Pancreas (tissue), 10 donors: ENCODE data around the gene CHID1. TPM values are rescaled to one million over a fixed set of nuclear protein-coding genes. Genes with fewer than 3 reads are reported as not detected.

Experiments
- ATAC-seq, 4 donors: fragments of 200-7000 bp; cut with Tn5 transposase; one replicate each; pipeline versions ENCODE4 v1.8.0 to v1.9.1; 2020; ENCODE audit warnings: mild to moderate bottlenecking in 4 of 4, moderate library complexity in 4 of 4
- DNase-seq, 6 donors: peaks; one replicate each; pipeline ENCODE4 v3.0.0-alpha.2; 2020
- FAIRE-seq: peaks from 2 replicates; lab custom pipeline; 2012; peaks lifted over from hg19 to GRCh38; lab: Jason Lieb, UNC
- H3K27ac ChIP-seq, 4 donors: fragments of 200-600 bp; sonication (generic); 1 replicate in 3 of 4; 2 replicates in 1 of 4; pipeline versions ENCODE4 v1.5.0 to v1.8.0; 2020
- H3K27me3 ChIP-seq, 4 donors: fragments of 200-600 bp; one replicate each; pipeline ENCODE4 v1.8.0; 2021
- H3K36me3 ChIP-seq, 3 donors: fragments of 200-600 bp; sonication (generic) in 1 of 3; one replicate each; pipeline versions ENCODE4 v1.5.0 to v1.8.0; 2020 to 2021
- H3K4me1 ChIP-seq, 3 donors: fragments of 200-600 bp; one replicate each; pipeline ENCODE4 v1.8.0; 2021
- H3K4me3 ChIP-seq, 4 donors: fragments of 200-600 bp; sonication (generic) in 2 of 4; one replicate each; pipeline versions ENCODE4 v1.5.0 to v1.8.0; 2020 to 2021
- H3K9me3 ChIP-seq, 4 donors: fragments of 200-600 bp; one replicate each; pipeline ENCODE4 v1.8.0; 2021
- WGBS, 2 donors: extraction: QIAGEN DNeasy Blood & Tissue Kit; methylation state at CpG; one replicate each; pipeline ENCODE4 v1.1.7; 2013; 5-methylcytosine and 5-hydroxymethylcytosine counted together
- intact Hi-C, 3 donors: fragments of 100-400 bp; cut with DNase I; formaldehyde crosslinking; loops; one replicate each; pipeline versions ENCODE4 v1.11.1 to v1.14.2; 2022
- polyA plus RNA-seq, 2 donors: library from polyadenylated mRNA; stranded (reverse); fragments of 200-250 nt; gene quantifications; one replicate each; pipeline ENCODE4 v1.2.3, GENCODE V29; 2013
- total RNA-seq, 6 donors: library from RNA; stranded (reverse); fragmentation: NEBNext Ultra II Directional in 4 of 6; extraction: Animal tissue kit (Norgen Biotek cat#: 25700) in 4 of 6; gene quantifications; one replicate each; pipeline versions ENCODE4 v1.2.1 to v1.2.4, GENCODE V29; 2021 to 2023
- TF ChIP-seq, protein P1 (sequence below), 4 donors: fragments of 200-600 bp; sonication (generic) in 3 of 4; IDR thresholded peaks; one replicate each; pipeline versions ENCODE4 v1.5.0 to v1.8.0; 2021; ENCODE audit warnings: antibody characterized with exemption in 4 of 4
- donor health status: healthy with polysubstance abuse.
- donor health status: DM: no; HTN: no; CAD: no; lungs with moderate emphysema.
- donor health status: DM: no; HTN: no; CAD: no.
- donor health status: control.
- donor health status: control.
- donor health status: Bipolar disorder and iron deficiency.
- donor health status: DM: yes; HTN: yes; CAD: no.
- donor health status: DM: no; HTN: no; CAD: no.
- donor health status: DM: no; HTN: no; CAD: no.
- donor health status: DM: yes; HTN: yes; CAD: no.

CHID1 gene
- total and polyA plus RNA-seq, 8 donors: 41.7 to 86.0 (median 62.1) TPM

DNA sequence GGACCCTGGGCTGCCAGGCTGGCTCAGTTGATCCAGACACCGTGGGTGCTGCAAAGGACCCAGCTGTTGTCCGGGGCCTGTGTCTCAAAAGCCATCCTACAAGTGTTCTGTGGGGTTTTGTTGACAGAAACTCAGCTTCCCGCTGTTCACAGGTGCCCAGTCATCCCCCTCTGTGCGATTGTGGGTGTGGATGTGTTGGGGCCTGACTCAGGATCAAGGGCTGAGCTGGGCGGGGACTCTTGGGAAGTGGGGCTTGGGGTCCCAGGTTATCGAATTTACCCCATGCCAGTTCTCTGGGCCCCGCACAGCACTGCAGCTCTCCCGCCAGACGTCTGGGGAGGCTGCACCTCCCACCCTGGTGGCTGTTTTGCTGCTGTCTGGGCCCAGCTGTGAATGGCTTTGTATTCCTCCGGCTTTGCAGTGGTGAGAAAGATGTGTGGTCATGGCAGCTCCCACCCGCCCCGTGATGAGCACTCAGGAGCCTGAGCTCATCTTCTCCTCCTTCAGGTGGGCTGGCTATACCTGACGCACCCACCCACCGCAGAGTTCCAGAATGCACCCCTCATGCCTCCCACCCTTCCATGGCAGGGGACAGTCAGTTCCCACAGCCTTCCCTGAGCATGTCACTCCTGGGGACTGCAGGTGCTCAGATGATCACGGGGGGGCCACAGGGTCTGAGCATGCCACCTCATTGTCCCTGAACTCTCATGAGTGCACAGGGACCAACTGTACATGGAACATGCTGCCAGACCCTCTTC, 11.5 kb upstream of the CHID1 start:
- 84 to 91% methylated on average over 15 of the region's 15 CpGs for WGBS, 2 donors
- no peak for ATAC-seq
- peaks cover 0 to 6% (median 0%) of the 10 kb centered on the region in 3 donors for H3K4me1 ChIP-seq
- no peaks in the 10 kb centered on the region for H3K36me3 ChIP-seq
- TF ChIP-seq, protein P1, sequence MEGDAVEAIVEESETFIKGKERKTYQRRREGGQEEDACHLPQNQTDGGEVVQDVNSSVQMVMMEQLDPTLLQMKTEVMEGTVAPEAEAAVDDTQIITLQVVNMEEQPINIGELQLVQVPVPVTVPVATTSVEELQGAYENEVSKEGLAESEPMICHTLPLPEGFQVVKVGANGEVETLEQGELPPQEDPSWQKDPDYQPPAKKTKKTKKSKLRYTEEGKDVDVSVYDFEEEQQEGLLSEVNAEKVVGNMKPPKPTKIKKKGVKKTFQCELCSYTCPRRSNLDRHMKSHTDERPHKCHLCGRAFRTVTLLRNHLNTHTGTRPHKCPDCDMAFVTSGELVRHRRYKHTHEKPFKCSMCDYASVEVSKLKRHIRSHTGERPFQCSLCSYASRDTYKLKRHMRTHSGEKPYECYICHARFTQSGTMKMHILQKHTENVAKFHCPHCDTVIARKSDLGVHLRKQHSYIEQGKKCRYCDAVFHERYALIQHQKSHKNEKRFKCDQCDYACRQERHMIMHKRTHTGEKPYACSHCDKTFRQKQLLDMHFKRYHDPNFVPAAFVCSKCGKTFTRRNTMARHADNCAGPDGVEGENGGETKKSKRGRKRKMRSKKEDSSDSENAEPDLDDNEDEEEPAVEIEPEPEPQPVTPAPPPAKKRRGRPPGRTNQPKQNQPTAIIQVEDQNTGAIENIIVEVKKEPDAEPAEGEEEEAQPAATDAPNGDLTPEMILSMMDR (IDR thresholded peaks at IDR 0.05): no peak
- intact Hi-C loops: loop anchor here in 2 of 3 donors (5.0 to 10.0 kb wide), 2 partner anchors 120 to 133 kb away; no protein-coding TSS in a partner anchor
- DNase-seq: no peak
- no peak overlapping the region for H3K27ac ChIP-seq
- H3K4me3 ChIP-seq: no peak overlapping the region
- no peaks in the 10 kb centered on the region for H3K9me3 ChIP-seq
- H3K27me3 ChIP-seq: no peaks in the 10 kb centered on the region
- no peak for FAIRE-seq

DNA sequence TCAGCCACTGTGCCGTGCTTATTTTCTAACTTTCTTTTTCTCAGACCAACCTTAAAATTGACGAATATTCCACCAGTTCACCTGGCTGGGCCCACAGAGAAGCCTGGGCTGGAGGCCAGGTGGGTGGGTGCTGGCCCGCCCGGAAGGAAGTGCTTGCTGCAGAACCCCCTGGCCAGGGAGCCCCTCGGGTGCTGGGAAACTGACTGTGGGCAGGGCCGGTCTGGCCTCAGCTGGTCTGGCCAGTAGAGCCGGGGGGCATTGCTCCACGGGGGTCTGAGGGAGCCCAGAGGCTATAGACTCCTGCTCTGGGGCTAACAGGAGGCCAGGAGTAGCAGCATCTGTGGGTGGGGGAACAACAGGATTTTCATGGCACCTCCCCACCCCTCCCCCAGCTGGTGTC, 6.8 kb upstream of the CHID1 start:
- 78 to 81% methylated on average over 8 of the region's 8 CpGs for WGBS, 2 donors
- Histone ChIP-seq H3K4me1 (no peaks in the 10 kb centered on the region), H3K36me3 (no peaks in the 10 kb centered on the region)

DNA sequence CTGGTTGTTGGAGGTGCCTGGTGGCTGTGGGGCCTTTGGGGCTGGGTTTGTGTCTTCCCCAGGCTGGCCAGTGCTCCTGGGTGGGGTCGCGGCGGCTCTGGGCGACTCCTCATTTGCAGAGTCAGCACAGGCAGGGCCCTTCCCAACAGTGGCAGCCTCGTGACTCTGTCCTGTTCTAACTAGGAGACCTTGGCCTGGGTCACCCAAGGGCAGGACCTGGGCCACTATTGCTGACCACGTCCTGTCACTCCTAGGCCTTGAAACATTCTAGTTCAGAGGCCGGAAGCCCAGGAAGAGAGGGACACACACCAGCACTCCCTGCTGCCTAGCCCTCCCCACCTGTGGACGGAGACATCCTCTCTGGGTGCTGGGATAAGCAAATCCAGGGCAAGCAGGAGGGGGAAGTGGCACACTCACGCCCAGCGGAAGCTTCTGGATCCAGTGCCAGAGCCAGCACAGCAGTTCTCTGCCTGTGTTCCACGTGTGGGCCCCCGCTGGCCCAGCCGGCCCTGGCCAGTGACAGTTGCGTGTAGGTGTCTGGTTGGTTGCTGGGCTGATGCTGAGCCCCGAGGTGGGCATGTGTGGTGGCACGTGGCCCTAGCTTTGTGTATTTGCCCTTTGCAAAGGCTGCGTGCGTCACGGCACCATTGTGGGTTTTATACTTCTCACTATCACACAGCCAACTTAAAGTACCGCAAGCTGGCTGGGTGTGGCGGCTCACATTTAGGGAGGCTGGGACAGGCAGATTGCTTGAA, 4.3 kb upstream of the CHID1 start:
- Histone ChIP-seq H3K27me3 (no peaks in the 10 kb centered on the region), H3K36me3 (no peaks in the 10 kb centered on the region), H3K4me3 (no peak overlapping the region), H3K4me1 (peaks cover 0 to 3% (median 0%) of the 10 kb centered on the region in 3 donors), H3K27ac (peak overlapping the region in 1 of 4 donors; percentile 18), H3K9me3 (no peaks in the 10 kb centered on the region)
- TF ChIP-seq, protein P1 (IDR thresholded peaks at IDR 0.05): no peak
- WGBS, 2 donors: 81 to 85% methylated on average over 21 of the region's 21 CpGs
- FAIRE-seq (no peak), DNase-seq (peak in 2 of 6 donors; percentile 51 to 55), ATAC-seq (peak in 2 of 4 donors; percentile 21 to 29)
- intact Hi-C loops: no loop called here

More for the DNA sequence above, 6.8 kb upstream of the CHID1 start:
- TF ChIP-seq, protein P1 (IDR thresholded peaks at IDR 0.05): no peak
- FAIRE-seq: no peak
- Histone ChIP-seq H3K27me3 (no peaks in the 10 kb centered on the region), H3K27ac (no peak overlapping the region), H3K4me3 (no peak overlapping the region), H3K9me3 (no peaks in the 10 kb centered on the region)
- ATAC-seq: no peak
- intact Hi-C loops: no loop called here
- DNase-seq: peak in 1 of 6 donors; percentile 67

DNA sequence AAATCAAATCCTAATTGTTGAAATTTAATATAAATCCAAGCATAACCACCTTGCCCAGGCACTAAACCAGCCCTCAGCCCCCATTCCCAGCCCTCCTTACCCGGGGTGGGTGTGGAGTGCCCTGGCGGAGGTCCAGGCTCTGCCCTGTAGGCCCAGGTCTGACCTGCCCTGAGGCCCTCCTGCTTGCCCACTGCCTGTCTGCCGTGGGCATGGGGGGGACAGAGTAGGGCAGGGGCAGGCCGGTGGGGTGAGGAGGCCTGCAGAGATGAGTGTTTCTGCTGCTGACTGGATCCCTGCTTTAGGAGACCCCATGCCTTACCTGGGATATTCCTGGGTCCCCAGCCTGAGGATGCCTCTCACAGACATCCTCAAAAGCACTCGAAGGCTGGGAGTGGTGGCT, 3.6 kb upstream of the CHID1 start:
- no peaks in the 10 kb centered on the region for H3K27me3 ChIP-seq
- no peak overlapping the region for H3K4me3 ChIP-seq
- FAIRE-seq: no peak
- 72 to 76% methylated on average over 5 of the region's 5 CpGs for WGBS, 2 donors
- intact Hi-C loops: no loop called here
- TF ChIP-seq, protein P1 (IDR thresholded peaks at IDR 0.05): no peak
- no peak for ATAC-seq
- no peaks in the 10 kb centered on the region for H3K9me3 ChIP-seq
- H3K4me1 ChIP-seq: peaks cover 5 to 10% (median 7%) of the 10 kb centered on the region in 3 donors
- H3K36me3 ChIP-seq: no peaks in the 10 kb centered on the region
- H3K27ac ChIP-seq: no peak overlapping the region
- peak in 1 of 6 donors; percentile 58 for DNase-seq
